IMR-90 (cell line): ENCODE results near the gene ERP29.

Experiments
- MAFK ChIP-seq: IDR thresholded peaks from 2 replicates; pipeline ENCODE4 v1.6.1; 2012; ENCODE audit warnings: low read depth, low read length, improper control_type of control experiment
- MXI1 ChIP-seq: IDR thresholded peaks from 2 replicates; pipeline ENCODE4 v1.6.1; 2012; ENCODE audit warnings: low read depth, mild to moderate bottlenecking, low read length, moderate library complexity, borderline replicate concordance
- RCOR1 ChIP-seq: IDR thresholded peaks from 2 replicates; pipeline ENCODE4 v1.6.1; 2012; ENCODE audit warnings: mild to moderate bottlenecking, low read length, improper control_type of control experiment; ENCODE audit not compliant: insufficient replicate concordance
- TF ChIP-seq, protein P1 (sequence below): conservative IDR thresholded peaks from 2 replicates; pipeline ENCODE4 v1.5.1; 2012; ENCODE audit warnings: mild to moderate bottlenecking, low read depth, low read length, improper control_type of control experiment

GRCh38 chr12:111995782-111996480 is 17.3 kb upstream of the ERP29 start:
- no peak for TF ChIP-seq RCOR1
- TF ChIP-seq, protein P1, sequence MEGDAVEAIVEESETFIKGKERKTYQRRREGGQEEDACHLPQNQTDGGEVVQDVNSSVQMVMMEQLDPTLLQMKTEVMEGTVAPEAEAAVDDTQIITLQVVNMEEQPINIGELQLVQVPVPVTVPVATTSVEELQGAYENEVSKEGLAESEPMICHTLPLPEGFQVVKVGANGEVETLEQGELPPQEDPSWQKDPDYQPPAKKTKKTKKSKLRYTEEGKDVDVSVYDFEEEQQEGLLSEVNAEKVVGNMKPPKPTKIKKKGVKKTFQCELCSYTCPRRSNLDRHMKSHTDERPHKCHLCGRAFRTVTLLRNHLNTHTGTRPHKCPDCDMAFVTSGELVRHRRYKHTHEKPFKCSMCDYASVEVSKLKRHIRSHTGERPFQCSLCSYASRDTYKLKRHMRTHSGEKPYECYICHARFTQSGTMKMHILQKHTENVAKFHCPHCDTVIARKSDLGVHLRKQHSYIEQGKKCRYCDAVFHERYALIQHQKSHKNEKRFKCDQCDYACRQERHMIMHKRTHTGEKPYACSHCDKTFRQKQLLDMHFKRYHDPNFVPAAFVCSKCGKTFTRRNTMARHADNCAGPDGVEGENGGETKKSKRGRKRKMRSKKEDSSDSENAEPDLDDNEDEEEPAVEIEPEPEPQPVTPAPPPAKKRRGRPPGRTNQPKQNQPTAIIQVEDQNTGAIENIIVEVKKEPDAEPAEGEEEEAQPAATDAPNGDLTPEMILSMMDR = no peak
- no peak for TF ChIP-seq MXI1
- TF ChIP-seq MAFK = no peak
